ENCODE results near the gene TGM6.
A peak's percentile ranks its signal among the peaks of the same experiment; 100 is the strongest.
"Not testable (repeated sequence)": the region's sequence is repeated elsewhere in the genome, so short reads cannot be mapped to it uniquely, and the experiment has no call there.

The TGM6 gene

GRCh38 chr20:2400290-2400689 lies 19.6 kb downstream of the TGM6 start:
- no peak for FAIRE-seq

GRCh38 chr20:2401527-2401926 lies 20.8 kb downstream of the TGM6 start:
- FAIRE-seq, result no peak

GRCh38 chr20:2402271-2402980 lies 21.7 kb downstream of the TGM6 start:
- no peak for FAIRE-seq

- FAIRE-seq, result no peak
These were observed 22.8 kb downstream of the TGM6 start for GRCh38 chr20:2403291-2404052.

GRCh38 chr20:2405693-2406065 lies 25.0 kb downstream of the TGM6 start:
- FAIRE-seq, result no peak

- FAIRE-seq, result not testable (repeated sequence)
These were observed 26.7 kb downstream of the TGM6 start for GRCh38 chr20:2407355-2407754.

- no peak for FAIRE-seq
These were observed 27.4 kb downstream of the TGM6 start for GRCh38 chr20:2408111-2408510.

- no peak for FAIRE-seq
These were observed 36.0 kb downstream of the TGM6 start for GRCh38 chr20:2416541-2417212.

GRCh38 chr20:2417213-2417541 lies 36.5 kb downstream of the TGM6 start:
- no peak for FAIRE-seq

GRCh38 chr20:2418388-2418787 lies 37.7 kb downstream of the TGM6 start:
- FAIRE-seq, result no peak

GRCh38 chr20:2420510-2420909 lies 39.8 kb downstream of the TGM6 start:
- FAIRE-seq, result no peak

- peak; percentile 44 for FAIRE-seq
These were observed 40.5 kb downstream of the TGM6 start for GRCh38 chr20:2421247-2421646.

- no peak for FAIRE-seq
These were observed 48.4 kb downstream of the TGM6 start for GRCh38 chr20:2429051-2429450.

GRCh38 chr20:2430538-2430937 lies 49.8 kb downstream of the TGM6 start:
- no peak for FAIRE-seq

- FAIRE-seq, result no peak
These were observed 50.5 kb downstream of the TGM6 start for GRCh38 chr20:2431185-2431584.

- FAIRE-seq, result no peak
These were observed 66.1 kb downstream of the TGM6 start for GRCh38 chr20:2446845-2447244.

- FAIRE-seq, result no peak
These were observed 68.7 kb downstream of the TGM6 start for GRCh38 chr20:2449386-2449785.

- FAIRE-seq, result no peak
These were observed 70.7 kb downstream of the TGM6 start for GRCh38 chr20:2451422-2451821.

- FAIRE-seq, result peak; percentile 92
These were observed 71.4 kb downstream of the TGM6 start for GRCh38 chr20:2451939-2452732.

GRCh38 chr20:2453792-2454191 lies 73.1 kb downstream of the TGM6 start:
- FAIRE-seq, result no peak

- peak; percentile 66 for FAIRE-seq
These were observed 75.2 kb downstream of the TGM6 start for GRCh38 chr20:2455771-2456497.

GRCh38 chr20:2458919-2459499 lies 78.3 kb downstream of the TGM6 start:
- FAIRE-seq, result no peak

Data from G401.6 (cell line).